ENCODE results near the gene CCNL1. TPM values are rescaled to one million over a fixed set of nuclear protein-coding genes. Genes with fewer than 3 reads are reported as not detected.

The CCNL1 gene
- total and polyA plus RNA-seq, 2 of the 8 experiments (the other 6 are each of a cell fraction or from before 2014, with no cell fraction given): 64.5 to 68.6 TPM

- peak; percentile 95 for TF ChIP-seq CHD2 (IDR thresholded peaks at IDR 0.05; ENCODE audit: low read length)
- TF ChIP-seq TAF1 (IDR thresholded peaks at IDR 0.05; ENCODE audit: low read depth, low read length): peak; percentile 96
- TF ChIP-seq EGR1 (IDR thresholded peaks at IDR 0.05; ENCODE audit: borderline replicate concordance, low read depth, low read length): peak; percentile 87
- TF ChIP-seq SIN3A (conservative IDR thresholded peaks at IDR 0.05 in 1 of 2, IDR thresholded peaks at IDR 0.05 in 1 of 2; ENCODE audit: low read depth in 1 of 2, low read length in 2 of 2): peak; percentile 27 to 48; a peak in 1 of 4 replicates
- peak; percentile 50; the same call in 1 of the 2 replicates for TF ChIP-seq SUZ12 (IDR thresholded peaks at IDR 0.05; ENCODE audit: low read length)
- TF ChIP-seq POLR2A (IDR thresholded peaks at IDR 0.05; ENCODE audit: control extremely low read depth in 1 of 2, low read depth in 2 of 2, low read length in 2 of 2): peak; percentile 24 to 95
- peak; percentile 87 for TF ChIP-seq MAX (IDR thresholded peaks at IDR 0.05)
- TF ChIP-seq USF2 (IDR thresholded peaks at IDR 0.05; ENCODE audit: low read length): no peak
- TF ChIP-seq RAD21 (IDR thresholded peaks at IDR 0.05 in 1 of 2, conservative IDR thresholded peaks at IDR 0.05 in 1 of 2; ENCODE audit: low read depth in 2 of 2, low read length in 2 of 2): 0 out of 4 replicates have a peak, but pooled peaks of 1 of the 2 experiments have one; percentile 0
- TF ChIP-seq BRCA1 (IDR thresholded peaks at IDR 0.05; ENCODE audit: low read depth, low read length): no peak
- TF ChIP-seq TCF12 (IDR thresholded peaks at IDR 0.05; ENCODE audit: low read depth, low read length): peak; percentile 39; the same call in 1 of the 2 replicates
- peak; percentile 91 for TF ChIP-seq CEBPB (IDR thresholded peaks at IDR 0.05; ENCODE audit: low read depth, low read length)
- TF ChIP-seq NRF1 (IDR thresholded peaks at IDR 0.05; ENCODE audit: low read depth, low read length): peak; percentile 94
- 0 out of 2 replicates have a peak, but pooled peaks have one; percentile 9 for TF ChIP-seq JUND (IDR thresholded peaks at IDR 0.05; ENCODE audit: low read length)
- peak; percentile 99 for TF ChIP-seq BACH1 (IDR thresholded peaks at IDR 0.05; ENCODE audit: low read length)
- no peak; the same call in 1 of the 2 replicates for TF ChIP-seq CHD1 (IDR thresholded peaks at IDR 0.05; ENCODE audit: low read depth, low read length)
- TF ChIP-seq PHF8 (conservative IDR thresholded peaks at IDR 0.05; ENCODE audit: low read depth, low read length): peak; percentile 63
- TF ChIP-seq KDM1A (IDR thresholded peaks at IDR 0.05; ENCODE audit: borderline replicate concordance, low read length): no peak
- peak; percentile 58 for TF ChIP-seq TAF7 (optimal IDR thresholded peaks at IDR 0.05; ENCODE audit: borderline replicate concordance, low read depth, low read length)
- peak; percentile 83 for TF ChIP-seq SP1 (IDR thresholded peaks at IDR 0.05; ENCODE audit: low read depth, low read length)
- TF ChIP-seq HDAC2 (IDR thresholded peaks at IDR 0.05; ENCODE audit: borderline replicate concordance in 1 of 2, low read depth in 2 of 2, low read length in 2 of 2): peak; percentile 99 to 100
- TF ChIP-seq ASH2L (IDR thresholded peaks at IDR 0.05; ENCODE audit: low read length): peak; percentile 80
- 0 out of 2 replicates have a peak, but pooled peaks have one; percentile 13 for TF ChIP-seq TEAD4 (IDR thresholded peaks at IDR 0.05; ENCODE audit: low read depth, low read length)
Observed at GRCh38 chr3:157174649-157175498, 14.9 kb upstream of the CCNL1 start (continued).
